Fibroblast of skin of back (primary cell): ENCODE data around the gene HTRA1.

Source experiments
- DNase-seq: peaks from one replicate; pipeline ENCODE4 v3.0.0-alpha.2; 2013

Gene HTRA1

DNA sequence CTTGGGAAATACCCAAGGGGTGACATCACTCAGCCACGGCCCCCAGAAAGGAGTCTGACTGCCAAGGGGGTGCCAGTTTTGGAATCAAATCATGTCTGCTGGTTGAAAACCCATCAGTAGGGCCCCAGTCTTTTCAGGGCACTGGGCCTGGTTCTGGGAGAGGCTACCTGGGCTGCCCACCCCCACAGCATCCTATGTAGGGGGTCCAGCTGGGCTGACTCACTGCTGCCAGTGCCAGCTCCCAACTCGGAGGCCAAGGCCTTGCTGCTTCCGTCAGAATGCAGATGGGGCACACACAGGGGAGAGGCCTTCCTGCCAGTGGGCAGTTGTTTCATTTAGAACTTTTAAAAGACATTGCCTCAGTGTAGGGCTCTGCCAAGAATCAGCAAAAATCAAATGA is 59.7 kb downstream of the HTRA1 start:
- DNase-seq, result no peak

DNA sequence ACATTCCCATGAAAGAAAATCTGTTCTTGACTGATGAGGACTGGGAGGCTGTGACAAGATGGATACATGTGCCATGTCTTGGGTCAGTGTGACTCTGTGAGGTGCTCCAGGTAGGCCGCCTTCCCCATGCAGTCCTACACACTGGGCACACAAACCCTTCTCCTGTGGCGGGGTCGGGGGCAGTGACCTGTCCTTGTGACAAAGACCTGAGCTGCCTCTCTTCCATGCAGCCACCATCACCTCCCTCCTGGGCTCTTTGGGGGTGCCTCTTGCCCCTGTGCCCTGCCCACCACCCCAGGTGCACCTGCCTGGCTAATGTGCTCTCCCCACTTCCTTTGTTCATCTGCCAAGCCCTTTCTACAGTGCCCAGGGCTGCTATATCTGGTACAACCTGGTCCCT is 63.5 kb downstream of the HTRA1 start:
- DNase-seq, result no peak

DNA sequence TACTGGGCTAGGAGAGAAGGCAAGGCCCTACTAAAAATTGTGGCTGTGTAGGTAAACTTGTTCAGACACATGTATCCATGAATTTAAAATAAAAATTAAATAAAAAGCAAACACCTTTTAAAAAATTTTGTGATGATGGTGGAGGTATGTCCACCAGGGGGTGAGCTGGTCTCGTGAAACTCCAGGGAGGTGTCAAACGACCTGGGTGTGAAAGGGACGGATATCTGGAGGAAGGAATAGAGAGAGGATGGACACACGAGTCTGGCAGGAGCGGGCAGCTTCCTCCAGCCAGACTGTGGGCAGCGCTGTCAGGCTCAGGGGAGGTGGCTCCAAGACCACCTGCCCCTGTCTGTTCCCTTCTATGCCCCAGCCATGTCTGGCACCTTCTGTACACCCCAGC is 64.4 kb downstream of the HTRA1 start:
- no peak for DNase-seq

DNA sequence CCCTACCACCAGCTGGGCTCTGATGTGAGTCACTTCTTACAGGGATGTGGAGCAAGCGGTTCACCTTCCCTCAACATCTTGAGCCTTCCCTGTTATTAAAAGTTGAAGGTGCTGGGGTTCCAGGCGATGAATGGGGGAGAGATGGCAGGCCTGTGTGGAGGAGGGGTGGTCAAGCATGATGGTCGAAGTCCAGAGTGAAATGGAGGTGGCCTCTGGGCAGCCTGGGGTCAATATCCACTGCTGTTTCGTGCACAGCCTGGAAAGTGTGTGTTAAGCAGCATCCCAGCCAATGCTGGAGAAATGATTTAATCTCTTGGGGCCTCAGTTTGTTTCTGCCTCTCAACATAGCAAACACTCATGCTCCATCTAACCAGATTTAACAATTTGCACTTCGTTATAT is 65.5 kb downstream of the HTRA1 start:
- no peak for DNase-seq

DNA sequence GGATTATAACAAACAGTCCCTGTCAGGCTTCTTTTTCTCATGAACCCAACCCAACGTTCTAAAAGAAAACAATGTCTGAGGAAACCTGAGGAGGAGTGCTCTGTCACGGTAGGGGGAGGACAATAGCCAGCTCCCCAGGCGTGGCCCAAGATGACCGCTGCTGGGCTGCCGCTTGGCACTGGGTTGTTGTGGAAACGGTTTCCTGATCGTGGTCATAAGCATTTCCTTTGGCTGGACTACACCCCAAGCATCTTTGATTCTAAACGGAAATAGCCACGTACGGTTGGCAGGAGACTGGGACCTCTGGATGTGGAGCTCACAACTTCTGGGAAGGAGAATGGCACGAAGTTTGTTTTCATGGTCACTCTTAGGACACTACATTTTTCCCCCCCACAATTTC is 68.8 kb downstream of the HTRA1 start:
- no peak for DNase-seq

DNA sequence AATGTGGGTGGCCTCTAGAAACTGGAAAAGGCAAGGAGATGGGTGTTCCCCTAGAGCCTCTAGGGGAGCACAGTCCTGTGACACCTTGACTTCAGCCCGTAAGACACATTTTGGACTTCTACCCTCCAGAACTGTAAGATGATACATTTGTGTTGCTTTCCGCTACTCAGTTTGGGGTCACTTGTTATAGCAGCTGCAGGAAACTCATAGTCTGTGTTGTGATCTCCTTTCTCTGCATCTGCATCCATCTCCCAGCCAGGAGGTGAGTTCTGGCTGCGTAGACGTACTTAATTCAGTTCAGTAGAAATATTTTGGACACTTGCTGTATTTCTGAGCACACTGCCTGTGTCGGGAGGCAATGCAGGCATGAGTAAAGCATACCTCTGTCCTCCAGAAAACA is 69.9 kb downstream of the HTRA1 start:
- DNase-seq, result no peak

DNA sequence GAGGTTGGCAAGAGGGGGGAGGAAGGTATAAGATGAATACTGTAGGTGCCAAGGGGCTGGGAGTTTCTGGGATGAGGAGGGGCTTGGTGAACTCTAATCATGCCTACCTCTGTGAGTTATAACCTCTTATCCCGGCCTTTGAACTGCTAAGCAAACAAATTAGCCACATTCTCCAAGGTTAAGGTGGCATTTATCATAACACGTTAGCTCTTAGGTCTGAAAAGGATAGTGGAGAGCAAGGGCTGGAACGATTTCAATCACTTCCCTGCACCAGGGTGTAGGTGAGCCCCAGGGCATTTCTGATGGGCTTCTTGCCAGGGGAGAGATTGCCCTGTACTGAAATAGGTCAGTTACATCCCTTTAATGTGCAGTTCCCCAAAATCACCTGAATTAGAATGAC is 70.6 kb downstream of the HTRA1 start:
- DNase-seq, result no peak

DNA sequence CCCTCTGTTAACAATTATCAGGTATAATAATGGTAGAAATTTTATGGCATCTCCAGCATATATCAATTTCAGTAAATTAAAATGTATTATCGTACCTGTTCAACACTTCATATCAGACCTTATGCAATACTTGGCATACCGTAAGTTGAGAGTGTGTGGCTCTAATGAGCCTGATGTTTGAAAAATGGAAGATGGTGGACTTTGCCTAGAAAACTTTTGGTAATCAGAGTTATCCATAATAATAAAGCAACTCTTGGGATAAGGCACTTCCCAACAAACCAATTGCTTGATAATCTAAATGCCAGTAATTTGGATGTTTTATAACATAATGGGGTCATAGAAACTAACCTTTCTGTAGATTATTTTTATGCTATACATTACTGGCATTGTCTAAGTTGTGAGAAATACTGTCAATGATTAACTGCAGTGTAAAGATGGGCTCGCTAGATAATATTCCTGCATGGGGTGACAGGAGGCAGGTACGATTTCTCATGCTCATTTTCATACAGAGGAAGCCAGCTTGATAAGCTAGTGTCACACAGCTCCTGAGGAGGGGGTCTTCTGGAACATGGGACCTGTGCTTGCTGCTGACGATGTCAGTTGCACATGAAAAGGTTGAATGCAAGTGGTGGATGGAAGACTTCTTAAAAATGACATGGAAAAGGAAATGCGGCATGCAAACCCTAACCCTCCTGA is 71.4 kb downstream of the HTRA1 start:
- DNase-seq, result no peak

DNA sequence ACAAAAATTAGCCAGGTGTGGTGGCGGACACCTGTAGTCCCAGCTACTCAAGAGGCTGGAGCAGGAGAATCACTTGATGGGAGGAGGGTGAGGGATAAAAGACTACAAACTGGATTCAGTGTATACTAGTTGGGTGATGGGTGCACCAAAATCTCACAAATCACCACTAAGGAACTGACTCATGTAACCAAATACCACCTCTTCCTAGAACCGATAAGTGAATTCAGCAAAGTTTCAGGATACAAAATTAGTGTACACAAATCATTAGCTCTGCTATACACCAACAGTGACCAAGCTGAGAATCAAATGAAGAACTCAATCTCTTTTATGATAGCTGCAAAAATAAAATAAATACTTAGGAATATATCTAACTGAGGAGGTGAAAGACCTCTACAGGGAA is 76.2 kb downstream of the HTRA1 start:
- no peak for DNase-seq

DNA sequence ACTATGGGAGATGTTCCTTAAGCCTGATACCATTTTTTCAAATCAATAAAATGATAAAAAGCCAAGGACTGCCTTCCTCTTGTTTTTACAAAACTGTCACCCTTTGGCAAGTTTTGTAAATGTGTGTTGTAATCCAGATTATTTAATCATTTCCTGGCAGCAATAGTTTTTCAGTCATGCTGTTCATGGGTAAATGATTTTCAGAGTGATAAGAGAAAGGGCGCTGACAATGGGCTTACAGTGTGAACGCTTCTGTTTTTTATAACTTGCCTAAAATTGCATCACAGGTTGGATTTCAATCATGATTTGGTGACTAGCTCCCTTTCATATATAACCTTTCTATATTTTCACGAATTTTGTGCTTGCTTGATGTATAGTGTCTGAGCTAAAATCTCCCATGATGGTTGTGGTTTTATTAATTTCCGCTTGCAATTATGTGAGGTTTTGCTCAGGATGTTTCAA is 80.2 kb downstream of the HTRA1 start:
- no peak for DNase-seq

DNA sequence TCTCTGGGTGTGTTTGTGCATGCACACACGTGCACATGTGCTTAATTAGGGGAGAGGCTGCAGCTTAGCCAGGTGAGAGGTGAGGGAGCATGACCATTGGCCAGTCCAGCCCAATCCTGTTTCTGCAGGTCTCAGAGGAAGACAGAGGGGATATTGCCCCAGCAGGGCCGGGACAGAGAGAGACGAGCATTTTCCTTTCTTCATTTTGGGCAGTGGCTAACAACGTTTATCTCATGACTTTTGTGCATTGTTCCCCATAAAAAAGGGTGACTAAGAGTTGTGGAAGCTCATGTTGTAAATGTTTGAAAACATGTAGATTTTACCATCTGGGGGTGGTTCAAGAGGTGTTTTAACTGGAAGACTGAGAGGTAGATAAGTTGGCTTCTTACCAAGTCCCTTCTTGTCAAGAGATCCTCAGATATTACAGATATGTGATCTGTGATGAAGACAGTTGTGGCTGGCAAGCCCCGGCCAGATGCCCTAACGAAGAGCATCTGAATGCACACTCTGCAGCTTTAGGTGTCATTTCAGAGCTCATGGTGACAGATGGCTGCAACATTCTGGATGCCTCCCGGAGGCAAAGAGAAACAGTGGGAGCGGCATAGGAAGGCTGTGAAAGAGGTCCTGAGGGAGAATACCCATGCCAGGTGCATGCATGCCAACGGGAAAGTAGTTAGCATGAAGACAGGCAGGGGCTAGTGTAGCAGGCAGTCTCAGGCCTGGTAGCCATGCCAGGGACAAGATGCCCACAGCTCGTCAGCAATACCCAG is 82.5 kb downstream of the HTRA1 start:
- DNase-seq, result no peak

DNA sequence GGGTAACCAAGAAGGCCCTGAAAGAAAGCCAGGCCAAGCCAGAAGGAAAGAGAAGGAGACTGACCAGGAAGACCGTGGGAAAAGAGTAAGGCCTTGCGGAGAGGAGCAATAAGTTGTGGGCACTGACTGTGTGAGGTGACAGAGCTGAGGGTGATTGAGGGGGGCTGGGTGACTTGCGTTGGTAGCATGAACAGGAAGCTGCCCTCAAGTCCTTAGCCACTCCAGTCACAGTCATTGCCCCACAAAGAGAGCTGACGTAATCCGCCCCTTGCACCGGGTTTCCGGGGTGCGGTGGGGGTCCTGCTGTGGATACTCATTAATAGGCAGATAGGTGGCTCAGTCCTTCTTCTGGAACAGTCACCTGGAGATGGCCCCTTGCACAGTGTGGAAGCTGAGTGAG is 83.1 kb downstream of the HTRA1 start:
- no peak for DNase-seq

DNA sequence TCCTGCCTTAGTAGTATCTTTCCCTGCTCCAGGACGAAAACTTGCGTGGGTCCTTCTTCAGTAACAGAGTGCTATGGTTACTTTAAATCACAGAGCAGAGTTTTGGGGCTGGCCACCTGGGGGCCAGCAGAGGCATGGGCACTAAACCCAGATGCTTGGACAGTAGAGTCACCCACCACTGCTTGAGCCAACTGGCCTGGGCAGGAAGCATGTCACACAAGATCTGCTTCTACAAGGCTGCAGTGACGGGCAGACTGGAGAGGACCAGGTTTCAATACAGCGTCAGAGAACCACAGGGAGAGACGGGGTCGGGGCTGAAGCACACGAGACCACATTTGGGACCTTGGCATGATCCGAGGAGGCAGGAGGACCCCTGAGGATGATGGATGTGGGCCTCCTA is 84.9 kb downstream of the HTRA1 start:
- DNase-seq, result no peak

DNA sequence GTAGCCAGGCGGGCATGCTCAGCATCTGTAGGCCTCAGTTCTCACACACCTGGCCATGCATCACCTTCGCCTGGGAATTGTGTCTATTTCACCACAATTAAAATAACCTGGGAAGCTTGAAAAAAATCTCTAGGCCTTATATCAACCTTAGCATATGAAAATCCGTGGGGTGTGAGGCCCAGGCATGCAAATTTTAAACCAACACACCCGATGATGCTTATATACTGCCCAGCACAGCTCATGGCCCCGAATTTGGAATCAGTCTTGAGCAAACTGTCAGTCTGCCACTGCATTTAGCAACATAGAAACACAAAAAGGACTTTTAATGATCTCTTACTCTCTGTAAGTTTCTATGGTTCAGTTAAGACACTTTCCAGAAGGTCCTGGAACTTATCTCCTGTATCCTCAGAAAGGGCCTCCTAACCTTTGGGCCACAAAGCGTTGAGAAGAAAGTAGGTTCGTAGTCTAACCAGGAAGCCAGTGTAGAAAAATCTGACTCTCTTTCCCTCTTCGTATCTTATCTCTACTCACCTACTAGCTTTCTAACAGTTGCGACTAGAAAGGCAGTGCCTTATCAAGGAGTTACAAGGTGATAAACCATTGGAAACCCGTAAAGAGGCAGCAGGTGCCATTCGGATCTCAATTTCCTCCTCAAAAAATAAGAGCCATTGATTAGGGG is 87.2 kb downstream of the HTRA1 start:
- no peak for DNase-seq

DNA sequence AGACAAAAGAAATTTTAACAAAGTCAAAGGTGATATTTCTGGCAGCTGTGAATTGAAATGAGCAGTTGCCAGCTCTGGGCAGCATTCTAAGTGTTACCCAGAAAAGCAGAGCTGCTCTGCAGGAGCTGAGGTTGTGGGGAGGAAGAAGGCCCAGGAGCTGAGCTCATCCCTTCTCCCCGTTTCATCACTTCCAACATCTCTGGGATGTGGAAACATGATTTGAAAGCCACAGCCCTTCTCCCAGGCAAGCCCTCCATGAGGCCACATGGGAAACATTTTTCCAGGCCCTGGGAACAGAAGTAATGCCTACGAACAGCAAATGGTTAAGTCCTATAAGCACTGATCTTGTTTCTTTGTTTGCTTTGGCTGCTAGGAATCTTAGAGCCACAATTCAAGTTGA is 88.3 kb downstream of the HTRA1 start:
- DNase-seq, result no peak

DNA sequence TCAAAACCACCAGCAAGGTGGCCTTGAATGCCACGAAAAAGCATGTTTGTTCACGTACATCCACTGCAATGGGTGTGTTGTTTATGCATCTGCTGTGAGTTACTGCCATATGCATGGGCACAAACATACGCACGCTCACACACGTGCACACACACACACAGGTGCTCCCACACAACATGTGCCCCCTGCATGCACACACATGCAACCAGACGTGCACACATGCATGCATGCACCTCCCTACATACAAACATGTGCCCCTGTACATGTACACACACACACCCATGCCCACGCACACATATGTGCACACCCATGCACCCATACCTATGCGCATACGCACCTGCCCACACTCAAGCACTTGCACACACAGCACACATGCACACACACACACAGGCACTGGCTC is 89.1 kb downstream of the HTRA1 start:
- DNase-seq, result no peak

DNA sequence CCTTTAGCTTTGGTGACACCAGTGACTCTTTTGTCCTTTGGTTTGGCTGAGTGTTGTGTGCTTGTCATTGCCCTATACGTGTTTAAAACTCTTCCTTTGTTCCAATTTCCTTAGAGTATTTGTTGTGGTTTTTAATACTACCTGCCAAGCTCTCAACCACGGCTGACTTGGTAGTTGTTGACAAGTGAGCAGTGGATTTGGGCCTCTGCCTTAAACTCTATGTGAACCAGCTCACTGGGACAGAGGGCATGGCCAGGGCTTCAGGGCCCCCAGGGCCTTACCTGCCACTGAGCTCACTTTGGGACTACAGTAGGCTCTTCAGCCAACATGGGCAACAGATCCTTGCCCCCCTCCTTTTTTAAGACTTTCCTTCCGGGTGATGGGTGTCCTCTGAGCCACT is 89.6 kb downstream of the HTRA1 start:
- no peak for DNase-seq

DNA sequence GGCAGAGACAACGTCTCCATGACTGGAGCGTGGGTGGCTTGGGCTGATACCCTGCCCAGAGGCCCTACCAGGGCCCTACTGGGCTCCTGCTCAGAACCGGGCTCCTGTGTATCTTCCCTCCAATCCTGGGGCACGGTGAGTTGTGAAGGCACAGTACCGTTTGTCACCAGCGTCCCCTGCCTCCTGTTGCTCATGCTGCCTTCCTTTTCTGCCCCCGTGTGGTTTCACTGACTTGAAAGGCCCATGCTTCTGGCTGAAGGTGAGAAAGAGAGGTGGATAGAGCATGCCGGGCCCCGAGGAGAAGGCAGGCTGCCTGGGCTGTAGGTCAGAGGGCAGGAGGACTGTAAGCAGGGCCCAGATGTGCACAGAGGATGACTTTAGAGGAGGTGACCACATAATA is 90.1 kb downstream of the HTRA1 start:
- DNase-seq, result no peak

DNA sequence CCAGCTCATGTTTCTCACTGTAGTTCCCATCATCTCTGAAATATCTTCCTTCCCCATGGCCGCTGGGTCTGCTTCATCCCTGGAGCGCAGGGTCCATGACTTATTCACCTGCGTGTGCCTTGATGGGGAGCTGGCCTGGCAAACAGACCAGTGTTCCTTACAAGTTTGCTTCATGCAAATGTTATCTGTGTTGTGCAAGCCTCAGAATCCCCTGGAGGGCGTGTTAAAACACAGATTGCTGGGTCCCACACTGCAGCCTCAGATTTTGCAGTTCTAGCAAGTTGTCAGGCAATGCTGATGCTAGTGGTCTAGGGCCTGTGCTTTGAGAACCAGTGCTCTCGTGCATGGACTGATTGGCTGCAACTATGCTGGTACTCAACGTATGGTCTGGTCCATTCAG is 92.0 kb downstream of the HTRA1 start:
- DNase-seq, result no peak

DNA sequence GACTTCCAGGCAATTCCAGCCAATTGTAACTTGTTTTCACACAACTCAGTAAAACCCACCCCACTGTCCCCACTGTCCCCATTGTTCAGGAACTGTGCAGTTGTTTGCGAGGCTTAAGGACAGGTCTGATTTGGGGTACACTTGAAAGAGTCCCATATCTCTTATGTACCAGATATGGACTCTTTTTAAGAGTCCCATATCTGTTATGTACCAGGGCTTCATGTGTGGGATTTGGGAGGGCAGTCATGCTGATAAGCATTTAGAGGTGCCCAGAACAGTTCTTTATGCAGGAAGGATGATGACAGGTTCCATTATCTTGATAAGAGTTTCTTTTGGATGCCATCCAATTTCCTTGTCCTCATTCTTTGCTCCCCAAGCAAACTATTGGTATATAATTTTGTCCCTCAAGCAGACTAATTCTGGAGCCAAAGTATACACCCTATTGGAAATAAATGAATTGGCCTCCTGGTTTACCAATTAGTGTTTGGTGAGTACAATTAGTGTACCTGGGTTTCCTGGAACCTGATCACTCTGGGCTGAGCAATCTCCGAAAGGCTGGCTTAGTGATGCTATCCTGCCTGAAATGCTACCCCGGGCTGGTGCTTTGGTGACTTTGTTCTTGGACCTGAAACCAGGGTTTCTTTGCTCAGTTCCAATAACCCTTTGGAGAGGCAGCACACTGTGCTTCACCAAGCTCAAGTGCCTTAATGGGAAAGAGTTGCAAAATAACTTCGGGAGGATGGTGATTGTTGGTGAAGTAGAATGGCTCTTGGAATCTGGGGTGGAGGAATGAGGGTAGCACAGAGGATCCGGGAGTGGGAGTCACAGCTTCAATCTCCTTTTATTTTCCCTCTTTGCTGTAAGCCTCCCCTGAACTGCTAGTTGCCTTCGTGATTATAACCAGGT is 93.0 kb downstream of the HTRA1 start:
- no peak for DNase-seq

DNA sequence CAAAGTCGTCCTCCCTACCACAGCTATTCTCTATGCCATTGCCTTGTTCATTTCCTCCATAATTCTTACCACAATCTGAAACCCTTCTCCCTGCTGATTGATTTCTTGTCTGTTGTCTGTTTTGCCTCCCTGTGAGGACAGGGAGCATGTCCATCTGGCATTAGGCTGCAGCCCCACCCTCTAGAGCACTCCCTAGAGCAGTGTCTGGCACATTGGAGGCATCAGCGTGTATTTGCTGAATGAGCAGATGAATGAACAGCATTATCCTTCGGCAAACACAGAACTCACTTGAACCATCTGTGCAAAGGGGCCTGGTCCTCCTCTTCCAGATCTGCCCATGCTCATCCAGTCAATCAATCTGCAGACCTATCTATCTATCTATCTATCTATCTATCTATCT is 94.1 kb downstream of the HTRA1 start:
- DNase-seq, result no peak

DNA sequence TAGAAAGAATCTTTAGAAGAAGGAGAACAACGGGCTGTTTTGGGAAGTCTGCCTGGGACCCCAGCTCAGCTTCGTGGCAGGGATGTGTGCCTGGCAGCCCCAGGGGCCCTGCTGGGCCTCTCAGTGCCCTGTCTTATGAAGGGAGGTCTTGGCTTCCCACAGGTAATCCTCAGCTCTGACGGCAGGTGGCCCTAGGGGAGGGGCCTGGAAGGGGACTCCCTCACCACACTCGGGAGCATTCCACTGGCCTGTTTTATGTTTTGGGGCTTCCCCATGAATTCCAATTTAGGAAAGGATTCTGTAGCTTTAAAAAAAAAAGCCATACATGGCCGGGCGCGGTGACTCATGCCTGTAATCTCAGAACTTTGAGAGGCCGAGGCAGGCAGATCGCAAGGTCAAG is 96.2 kb downstream of the HTRA1 start:
- no peak for DNase-seq

DNA sequence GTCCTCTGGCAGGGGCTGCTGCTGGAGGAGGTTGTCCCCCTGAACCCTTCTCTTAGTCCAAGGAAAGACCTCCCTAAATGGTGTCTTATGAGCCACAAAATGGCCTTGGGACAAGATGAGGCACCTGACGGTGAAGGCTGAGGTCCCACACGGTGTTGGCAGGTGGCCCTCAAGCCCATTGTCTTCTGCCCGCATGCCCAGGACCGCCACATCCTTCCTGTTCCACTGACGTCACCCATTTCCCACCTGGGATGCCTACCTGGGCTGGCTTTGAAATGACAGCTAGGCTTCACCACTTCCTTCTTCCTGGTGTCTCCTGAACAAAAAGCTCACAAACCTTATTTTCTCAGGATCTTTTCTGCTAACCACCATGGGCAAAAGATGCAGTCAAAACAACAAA is 97.1 kb downstream of the HTRA1 start:
- no peak for DNase-seq
